SU-DHL-6 (cell line): Measurements from ENCODE around the gene C9orf43.
A peak's percentile ranks its signal among the peaks of the same experiment; 100 is the strongest.

Experiments
- H2AFZ ChIP-seq: fragments of 200-600 bp; sonication (generic); 2 replicates; pipeline ENCODE4 v1.6.1; 2014; ENCODE audit warnings: low read depth, mild to moderate bottlenecking, moderate library complexity, mixed read lengths, antibody characterized with exemption, low read length; ENCODE audit not compliant: severe bottlenecking
- H3F3A ChIP-seq: fragments of 200-600 bp; shearing (Covaris generic); 2 replicates; pipeline ENCODE4 v1.6.0; 2016; ENCODE audit warnings: antibody characterized with exemption, mild to moderate bottlenecking; ENCODE audit not compliant: insufficient read depth
- H3K27ac ChIP-seq: fragments of 200-600 bp; sonication (generic); 2 replicates; pipeline ENCODE4 v1.5.1; 2016; ENCODE audit warnings: low read depth, mild to moderate bottlenecking, low read length, moderate library complexity, mixed read lengths
- H3K27me3 ChIP-seq: fragments of 200-600 bp; sonication (generic), shearing (Covaris generic); 2 replicates; pipeline ENCODE4 v1.6.0; 2014; ENCODE audit warnings: mild to moderate bottlenecking, low read length
- H3K36me3 ChIP-seq: fragments of 200-600 bp; sonication (generic); 2 replicates; pipeline ENCODE4 v1.6.1; 2014; ENCODE audit warnings: mild to moderate bottlenecking, low read length, mixed read lengths
- H3K4me2 ChIP-seq: fragments of 300-600, 200-600 bp; shearing (Covaris generic), sonication (generic); 2 replicates; pipeline ENCODE4 v1.6.0; 2014; ENCODE audit warnings: low read length, low read depth, mild to moderate bottlenecking; ENCODE audit not compliant: poor library complexity, severe bottlenecking
- H3K4me3 ChIP-seq: fragments of 200-600 bp; sonication (generic); 2 replicates; pipeline ENCODE4 v1.5.1; 2014; ENCODE audit warnings: antibody characterized with exemption, low read length, mild to moderate bottlenecking, mixed read lengths; ENCODE audit not compliant: insufficient read depth, poor library complexity, severe bottlenecking
- H3K79me2 ChIP-seq: fragments of 200-600 bp; sonication (generic); 2 replicates; pipeline ENCODE4 v1.6.1; 2014; ENCODE audit warnings: mild to moderate bottlenecking, low read length, moderate library complexity; ENCODE audit not compliant: insufficient read depth
- H3K9ac ChIP-seq: fragments of 200-600 bp; sonication (generic); 2 replicates; pipeline ENCODE4 v1.7.0; 2014; ENCODE audit warnings: mild to moderate bottlenecking, low read length
- H3K9me2 ChIP-seq: fragments of 200-600 bp; sonication (generic); replicated peaks from 2 replicates; pipeline ENCODE4 v1.6.1; 2014; ENCODE audit warnings: low read length; ENCODE audit not compliant: insufficient read depth
- H3K9me3 ChIP-seq: fragments of 200-600 bp; sonication (generic); 2 replicates; pipeline ENCODE4 v1.6.1; 2014; ENCODE audit warnings: low read length, mixed read lengths; ENCODE audit not compliant: insufficient read depth
- H4K20me1 ChIP-seq: fragments of 200-600 bp; sonication (generic); 2 replicates; pipeline ENCODE4 v1.6.1; 2014; ENCODE audit warnings: low read depth, mild to moderate bottlenecking, antibody characterized with exemption, low read length, moderate library complexity, mixed read lengths
- EZH2phosphoT487 ChIP-seq: fragments of 200-600 bp; sonication (generic), shearing (Covaris generic); conservative IDR thresholded peaks from 2 replicates; pipeline ENCODE4 v1.6.1; 2018; ENCODE audit warnings: mild to moderate bottlenecking, antibody characterized with exemption, low read length, moderate library complexity, mixed read lengths
- TF ChIP-seq, protein P1 (sequence below): fragments of 200-600 bp; sonication (generic); IDR thresholded peaks from one replicate; pipeline ENCODE4 v1.5.1; 2017; ENCODE audit warnings: antibody characterized with exemption, mild to moderate bottlenecking, low read length, moderate library complexity; ENCODE audit not compliant: insufficient read depth, poor library complexity, severe bottlenecking

C9orf43 gene

DNA sequence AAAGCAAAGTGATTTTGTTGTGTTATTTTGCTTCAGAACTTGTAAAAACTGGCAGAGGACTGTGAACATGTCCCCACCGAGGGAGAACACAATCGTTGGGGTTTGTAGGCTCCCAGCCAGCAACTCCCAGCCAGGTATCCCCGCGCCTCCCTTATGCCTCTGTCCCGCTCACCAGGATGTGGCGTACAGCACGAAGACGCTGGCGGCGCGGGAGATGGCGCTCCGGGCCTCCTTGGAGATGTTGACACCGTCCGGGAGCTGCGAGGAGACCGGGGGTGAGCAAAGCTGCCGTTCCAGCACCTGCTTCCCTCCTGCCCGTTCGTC lies 702 bp upstream of the C9orf43 start:
- Histone ChIP-seq H4K20me1 (no peaks in the 10 kb centered on the region), H3K4me2 (peak overlapping the region; percentile 73), H2AFZ (peak overlapping the region; percentile 56), H3K9ac (peak overlapping the region; percentile 87), H3K36me3 (peaks cover 9% of the 10 kb centered on the region; the same call in 1 of the 2 replicates), H3K79me2 (peaks cover 28% of the 10 kb centered on the region), H3K27me3 (no peaks in the 10 kb centered on the region), H3K4me3 (peak overlapping the region; percentile 88), H3K9me2 (no peaks in the 10 kb centered on the region), H3K9me3 (no peaks in the 10 kb centered on the region), H3K27ac (peak overlapping the region; percentile 92), H3F3A (peaks cover 19% of the 10 kb centered on the region)
- TF ChIP-seq, protein P1, sequence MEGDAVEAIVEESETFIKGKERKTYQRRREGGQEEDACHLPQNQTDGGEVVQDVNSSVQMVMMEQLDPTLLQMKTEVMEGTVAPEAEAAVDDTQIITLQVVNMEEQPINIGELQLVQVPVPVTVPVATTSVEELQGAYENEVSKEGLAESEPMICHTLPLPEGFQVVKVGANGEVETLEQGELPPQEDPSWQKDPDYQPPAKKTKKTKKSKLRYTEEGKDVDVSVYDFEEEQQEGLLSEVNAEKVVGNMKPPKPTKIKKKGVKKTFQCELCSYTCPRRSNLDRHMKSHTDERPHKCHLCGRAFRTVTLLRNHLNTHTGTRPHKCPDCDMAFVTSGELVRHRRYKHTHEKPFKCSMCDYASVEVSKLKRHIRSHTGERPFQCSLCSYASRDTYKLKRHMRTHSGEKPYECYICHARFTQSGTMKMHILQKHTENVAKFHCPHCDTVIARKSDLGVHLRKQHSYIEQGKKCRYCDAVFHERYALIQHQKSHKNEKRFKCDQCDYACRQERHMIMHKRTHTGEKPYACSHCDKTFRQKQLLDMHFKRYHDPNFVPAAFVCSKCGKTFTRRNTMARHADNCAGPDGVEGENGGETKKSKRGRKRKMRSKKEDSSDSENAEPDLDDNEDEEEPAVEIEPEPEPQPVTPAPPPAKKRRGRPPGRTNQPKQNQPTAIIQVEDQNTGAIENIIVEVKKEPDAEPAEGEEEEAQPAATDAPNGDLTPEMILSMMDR, result no peak
- no peak for TF ChIP-seq EZH2phosphoT487

DNA sequence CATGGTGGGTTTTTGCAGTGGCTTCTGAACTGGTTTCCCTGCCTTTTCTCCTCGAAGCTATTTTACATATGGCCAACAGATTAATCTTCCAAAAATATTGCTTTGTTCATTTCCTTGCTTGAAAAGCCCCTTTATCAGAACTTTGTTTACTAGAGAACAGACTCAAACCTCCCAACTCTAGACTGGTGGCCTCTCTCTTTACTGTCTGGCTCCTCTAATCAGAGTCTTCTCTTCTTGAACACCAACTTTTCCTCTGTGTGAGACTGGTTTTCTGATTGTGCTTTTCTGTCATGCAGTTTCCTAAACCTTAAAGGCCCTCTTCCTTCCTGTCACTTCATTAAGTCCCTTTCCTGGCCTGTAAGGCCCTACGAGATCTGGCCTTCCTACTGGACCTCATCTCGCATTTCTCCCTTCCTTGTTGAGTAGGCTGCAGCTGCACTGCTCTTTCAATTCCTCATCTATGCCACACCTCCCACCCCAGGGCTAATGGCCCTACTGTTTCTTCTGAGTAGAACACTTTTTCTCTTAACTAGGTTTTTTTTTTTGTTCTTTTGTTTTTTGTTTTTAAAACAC lies 5.7 kb downstream of the C9orf43 start:
- H2AFZ ChIP-seq, result peak overlapping the region; percentile 17
- peak overlapping the region; percentile 25 for H3K4me2 ChIP-seq

DNA sequence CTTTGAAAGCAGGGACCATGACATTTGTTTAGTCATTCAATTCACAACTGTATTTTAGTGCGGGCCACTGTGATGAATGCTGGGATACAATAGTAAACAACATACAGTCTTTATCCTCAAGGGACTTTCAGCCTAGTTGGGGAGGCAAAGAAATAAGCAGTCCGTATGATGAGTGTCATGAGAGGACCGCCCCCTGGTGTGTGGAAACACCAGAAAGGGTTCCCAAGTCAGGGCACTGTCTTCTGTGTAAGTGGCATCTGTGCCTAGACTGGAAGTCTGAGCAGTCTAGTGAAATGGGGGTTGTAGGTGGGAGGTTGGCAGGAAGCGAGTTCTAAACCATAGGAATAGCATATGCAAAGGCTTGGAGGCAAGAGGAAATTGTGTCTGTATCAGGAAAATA lies 6.8 kb downstream of the C9orf43 start:
- Histone ChIP-seq H3K9ac (no peak overlapping the region), H3K9me3 (no peaks in the 10 kb centered on the region), H4K20me1 (no peaks in the 10 kb centered on the region), H3F3A (no peaks in the 10 kb centered on the region), H3K79me2 (no peaks in the 10 kb centered on the region), H3K9me2 (no peaks in the 10 kb centered on the region), H3K4me2 (no peak overlapping the region), H3K27me3 (no peaks in the 10 kb centered on the region), H2AFZ (no peak overlapping the region), H3K4me3 (no peak overlapping the region), H3K27ac (no peak overlapping the region), H3K36me3 (no peaks in the 10 kb centered on the region)
- TF ChIP-seq EZH2phosphoT487, result no peak
- TF ChIP-seq, protein P1, result no peak

More for the DNA sequence above, 5.7 kb downstream of the C9orf43 start:
- Histone ChIP-seq H3K27ac (peak overlapping the region; percentile 9; the same call in 1 of the 2 replicates), H3K9me3 (no peaks in the 10 kb centered on the region), H3K4me3 (no peak overlapping the region), H3K27me3 (no peaks in the 10 kb centered on the region), H3K9me2 (no peaks in the 10 kb centered on the region), H3K79me2 (no peaks in the 10 kb centered on the region), H4K20me1 (no peaks in the 10 kb centered on the region), H3K36me3 (no peaks in the 10 kb centered on the region), H3K9ac (no peak overlapping the region), H3F3A (no peaks in the 10 kb centered on the region)
- TF ChIP-seq EZH2phosphoT487, result no peak

DNA sequence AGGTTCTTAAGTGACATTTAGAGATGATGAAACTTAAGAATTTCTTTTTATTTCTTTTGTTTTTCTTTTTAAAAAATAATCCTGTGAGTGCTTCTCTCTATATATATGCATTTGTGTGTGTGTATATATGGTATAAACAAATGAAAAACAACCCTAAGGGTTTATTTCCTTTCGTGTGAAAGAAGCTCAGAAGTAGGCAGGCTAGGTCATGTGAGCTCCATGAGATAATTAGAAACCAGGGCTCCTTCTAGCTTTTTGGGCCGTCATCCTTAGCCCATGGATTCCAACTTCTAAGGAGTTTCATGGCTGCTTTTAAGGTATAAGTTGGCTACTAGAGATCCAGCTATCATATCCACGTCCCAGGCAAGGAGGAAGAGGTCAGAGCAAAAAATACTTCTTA lies 11.2 kb downstream of the C9orf43 start:
- Histone ChIP-seq H4K20me1 (no peaks in the 10 kb centered on the region), H2AFZ (no peak overlapping the region), H3K9me3 (no peaks in the 10 kb centered on the region), H3F3A (no peaks in the 10 kb centered on the region), H3K79me2 (no peaks in the 10 kb centered on the region), H3K4me2 (no peak overlapping the region), H3K9me2 (no peaks in the 10 kb centered on the region), H3K9ac (no peak overlapping the region), H3K27ac (no peak overlapping the region), H3K27me3 (no peaks in the 10 kb centered on the region), H3K4me3 (no peak overlapping the region), H3K36me3 (no peaks in the 10 kb centered on the region)
- no peak for TF ChIP-seq EZH2phosphoT487
- TF ChIP-seq, protein P1, result no peak
